Measurements from ENCODE around the gene LCA5.
"Not testable (repeated sequence)": the region's sequence is repeated elsewhere in the genome, so short reads cannot be mapped to it uniquely, and the experiment has no call there.

LCA5 gene

GRCh38 chr6:79536954-79537747 lies at the start of gene LCA5:
Gene LCA5 (minus strand): TSS chr6:79537430. CDS start chr6:79518894, 18,536 bp downstream.
- DNase-seq (ENCODE audit: low read depth, low spot score): peak; percentile 42

- DNase-seq (ENCODE audit: low read depth, low spot score): no peak
Observed at GRCh38 chr6:79586548-79586947, 49.3 kb upstream of the LCA5 start.

- DNase-seq (ENCODE audit: low read depth, low spot score): no peak
Observed at GRCh38 chr6:79584332-79584731, 47.1 kb upstream of the LCA5 start.

- DNase-seq (ENCODE audit: low read depth, low spot score): not testable (repeated sequence)
Observed at GRCh38 chr6:79577926-79578325, 40.7 kb upstream of the LCA5 start.

GRCh38 chr6:79574630-79575225 lies 37.5 kb upstream of the LCA5 start:
- DNase-seq (ENCODE audit: low read depth, low spot score): no peak

GRCh38 chr6:79574174-79574573 lies 36.9 kb upstream of the LCA5 start:
- no peak for DNase-seq (ENCODE audit: low read depth, low spot score)

- DNase-seq (ENCODE audit: low read depth, low spot score): no peak
Observed at GRCh38 chr6:79571030-79571367, 33.8 kb upstream of the LCA5 start.

- DNase-seq (ENCODE audit: low read depth, low spot score): no peak
Observed at GRCh38 chr6:79570129-79571029, 33.1 kb upstream of the LCA5 start.

- no peak for DNase-seq (ENCODE audit: low read depth, low spot score)
Observed at GRCh38 chr6:79568996-79569395, 31.8 kb upstream of the LCA5 start.

- DNase-seq (ENCODE audit: low read depth, low spot score): no peak
Observed at GRCh38 chr6:79564636-79565035, 27.4 kb upstream of the LCA5 start.

GRCh38 chr6:79559706-79560105 lies 22.5 kb upstream of the LCA5 start:
- DNase-seq (ENCODE audit: low read depth, low spot score): no peak

- no peak for DNase-seq (ENCODE audit: low read depth, low spot score)
Observed at GRCh38 chr6:79557673-79558467, 20.6 kb upstream of the LCA5 start.

- DNase-seq (ENCODE audit: low read depth, low spot score): no peak
Observed at GRCh38 chr6:79554305-79554704, 17.1 kb upstream of the LCA5 start.

- no peak for DNase-seq (ENCODE audit: low read depth, low spot score)
Observed at GRCh38 chr6:79551401-79551800, 14.2 kb upstream of the LCA5 start.

- DNase-seq (ENCODE audit: low read depth, low spot score): no peak
Observed at GRCh38 chr6:79548304-79548703, 11.1 kb upstream of the LCA5 start.

- no peak for DNase-seq (ENCODE audit: low read depth, low spot score)
Observed at GRCh38 chr6:79546186-79546585, 9.0 kb upstream of the LCA5 start.

GRCh38 chr6:79544939-79545450 lies 7.8 kb upstream of the LCA5 start:
- DNase-seq (ENCODE audit: low read depth, low spot score): no peak

- DNase-seq (ENCODE audit: low read depth, low spot score): no peak
Observed at GRCh38 chr6:79544299-79544927, 7.2 kb upstream of the LCA5 start.

GRCh38 chr6:79543886-79544285 lies 6.7 kb upstream of the LCA5 start:
- no peak for DNase-seq (ENCODE audit: low read depth, low spot score)

- DNase-seq (ENCODE audit: low read depth, low spot score): no peak
Observed at GRCh38 chr6:79543411-79543810, 6.2 kb upstream of the LCA5 start.
